ENCODE data around the gene LIMD2.

Gene LIMD2

GRCh38 chr17:63679214-63679613, 20.7 kb downstream of the LIMD2 start:
- DNase-seq, result no peak

GRCh38 chr17:63676584-63676983, 23.3 kb downstream of the LIMD2 start:
- no peak for DNase-seq

GRCh38 chr17:63675607-63676546, 24.0 kb downstream of the LIMD2 start:
- DNase-seq, result no peak

DNA sequence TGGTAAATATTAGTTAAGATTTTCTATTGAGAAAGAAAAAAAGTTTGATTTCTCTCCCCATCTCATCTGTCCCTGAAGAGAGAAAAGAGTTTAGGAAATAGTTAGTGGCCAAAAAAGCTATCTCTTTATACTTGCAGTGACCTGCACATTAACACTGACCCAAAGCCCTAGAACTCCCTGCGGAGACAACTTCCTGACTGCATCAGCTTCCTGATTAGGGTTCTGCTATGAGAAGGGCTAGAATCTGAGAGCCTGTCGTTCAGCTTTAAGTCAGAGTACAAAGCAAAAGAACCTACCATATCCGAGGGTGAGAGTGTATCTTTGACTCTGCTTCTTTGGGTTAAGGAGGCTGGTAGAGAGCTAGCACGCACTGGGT, 24.7 kb downstream of the LIMD2 start:
- no peak for DNase-seq

GRCh38 chr17:63672856-63673255, 27.1 kb downstream of the LIMD2 start:
- DNase-seq, result no peak

DNA sequence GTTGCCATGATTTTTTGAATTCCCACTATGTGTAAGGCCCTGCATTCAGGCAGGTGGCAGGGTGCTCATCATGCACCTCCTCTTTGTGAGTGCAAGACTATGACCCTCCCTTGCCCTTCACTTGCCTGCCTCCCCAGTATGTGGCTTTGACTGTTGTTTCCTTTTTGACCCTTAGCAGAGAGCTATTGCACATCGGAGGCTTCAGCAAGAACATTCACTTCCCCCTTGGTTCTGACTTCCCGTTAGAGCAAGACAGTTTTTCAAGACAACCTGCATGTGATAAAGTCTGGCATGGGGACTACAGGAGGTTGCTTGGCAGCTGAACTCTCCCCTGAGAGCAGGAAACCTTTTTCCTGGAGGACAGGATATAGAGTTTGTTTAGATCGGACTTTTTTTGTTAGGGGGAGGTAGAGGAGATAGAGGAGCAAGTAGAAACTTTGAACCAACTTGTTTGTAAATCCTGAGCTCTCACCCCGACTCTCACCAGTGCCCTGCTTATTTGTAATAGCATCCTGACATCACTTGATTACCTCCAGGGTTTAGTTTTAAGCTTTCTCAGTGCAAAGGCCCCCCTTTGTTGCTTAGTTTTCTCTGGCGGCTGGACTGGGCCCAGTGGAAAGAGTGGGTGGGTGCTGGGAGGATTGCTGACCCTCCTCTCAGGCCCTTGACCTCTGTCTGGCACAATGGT, 34.3 kb downstream of the LIMD2 start:
- no peak for DNase-seq

- DNase-seq, result no peak
Observed at GRCh38 chr17:63659850-63660249, 40.1 kb downstream of the LIMD2 start.

GRCh38 chr17:63658366-63658765, 41.6 kb downstream of the LIMD2 start:
- no peak for DNase-seq

GRCh38 chr17:63657786-63658185, 42.1 kb downstream of the LIMD2 start:
- DNase-seq, result no peak

- no peak for DNase-seq
Observed at GRCh38 chr17:63653050-63653449, 46.9 kb downstream of the LIMD2 start.

DNA sequence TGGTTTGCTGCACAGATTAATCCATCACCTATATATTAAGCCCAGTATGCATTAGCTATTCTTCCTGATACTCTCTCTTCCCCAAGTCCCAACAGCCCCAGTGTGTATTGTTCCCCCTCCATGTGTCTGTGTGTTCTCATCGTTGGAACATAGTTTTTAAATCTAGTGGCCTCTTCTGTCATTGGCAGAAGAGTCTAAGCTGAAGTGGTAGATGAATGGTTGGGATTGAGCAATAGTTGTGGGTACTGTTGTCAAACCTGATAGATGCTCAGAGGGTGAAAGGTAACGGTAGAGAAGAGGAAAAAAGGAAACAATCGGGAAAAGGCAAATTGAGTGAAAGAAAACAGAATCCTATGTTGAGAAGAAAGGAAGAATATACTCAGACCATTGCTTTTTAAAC, 47.8 kb downstream of the LIMD2 start:
- DNase-seq, result no peak

GRCh38 chr17:63649813-63650212, 50.1 kb downstream of the LIMD2 start:
- DNase-seq, result no peak

- no peak for DNase-seq
Observed at GRCh38 chr17:63647936-63648335, 52.0 kb downstream of the LIMD2 start.

- no peak for DNase-seq
Observed at GRCh38 chr17:63647065-63647725, 52.7 kb downstream of the LIMD2 start.

GRCh38 chr17:63646488-63646806, 53.5 kb downstream of the LIMD2 start:
- DNase-seq, result no peak
